ENCODE data around the gene SELENBP1. TPM values are rescaled to one million over a fixed set of nuclear protein-coding genes. Genes with fewer than 3 reads are reported as not detected.
A peak's percentile ranks its signal among the peaks of the same experiment; 100 is the strongest.

SELENBP1 gene
- total RNA-seq, 1 experiment from 2014 or later, result 7.8 TPM

- Mint-ChIP-seq H3K27me3 (ENCODE audit: unreplicated experiment) (peaks cover 17% of the 10 kb centered on the region), H3K9me3 (ENCODE audit: low read depth, unreplicated experiment) (peaks cover 13% of the 10 kb centered on the region), H3K4me1 (ENCODE audit: low read depth, unreplicated experiment) (no peaks in the 10 kb centered on the region), H3K4me3 (ENCODE audit: low read depth, unreplicated experiment) (no peak overlapping the region), H3K36me3 (ENCODE audit: insufficient read depth, unreplicated experiment) (peaks cover 4% of the 10 kb centered on the region), H3K27ac (ENCODE audit: unreplicated experiment) (no peak overlapping the region)
- DNase-seq, result no peak
- peak; percentile 36 for TF ChIP-seq CTCF (IDR thresholded peaks at IDR 0.05; ENCODE audit: unreplicated experiment)
- CTCF ChIA-PET, result no interaction called here
- no TSS peak for BruUV-seq (replicated peaks)
- intact Hi-C loops (cut with micrococcal nuclease; ENCODE audit: unreplicated experiment), result no loop called here
Measured at GRCh38 chr1:151364996-151365395, 7.5 kb downstream of the SELENBP1 start.

- Mint-ChIP-seq H3K27me3 (ENCODE audit: unreplicated experiment) (peaks cover 17% of the 10 kb centered on the region), H3K27ac (ENCODE audit: unreplicated experiment) (no peak overlapping the region), H3K4me3 (ENCODE audit: low read depth, unreplicated experiment) (no peak overlapping the region), H3K4me1 (ENCODE audit: low read depth, unreplicated experiment) (no peaks in the 10 kb centered on the region), H3K9me3 (ENCODE audit: low read depth, unreplicated experiment) (peaks cover 13% of the 10 kb centered on the region), H3K36me3 (ENCODE audit: insufficient read depth, unreplicated experiment) (peaks cover 4% of the 10 kb centered on the region)
- no peak for TF ChIP-seq CTCF (IDR thresholded peaks at IDR 0.05; ENCODE audit: unreplicated experiment)
- CTCF ChIA-PET, result no interaction called here
- no TSS peak for BruUV-seq (replicated peaks)
- DNase-seq, result no peak
- intact Hi-C loops (cut with micrococcal nuclease; ENCODE audit: unreplicated experiment), result no loop called here
Measured at GRCh38 chr1:151362308-151363155, 10.0 kb downstream of the SELENBP1 start.

GRCh38 chr1:151361883-151362282, 10.6 kb downstream of the SELENBP1 start:
- no peaks in the 10 kb centered on the region for H3K4me1 Mint-ChIP-seq (ENCODE audit: low read depth, unreplicated experiment)
- no peak for DNase-seq
- H3K36me3 Mint-ChIP-seq (ENCODE audit: insufficient read depth, unreplicated experiment), result peaks cover 4% of the 10 kb centered on the region
- H3K27ac Mint-ChIP-seq (ENCODE audit: unreplicated experiment), result no peak overlapping the region
- no TSS peak for BruUV-seq (replicated peaks)
- TF ChIP-seq CTCF (IDR thresholded peaks at IDR 0.05; ENCODE audit: unreplicated experiment), result no peak
- intact Hi-C loops (cut with micrococcal nuclease; ENCODE audit: unreplicated experiment), result no loop called here
- H3K27me3 Mint-ChIP-seq (ENCODE audit: unreplicated experiment), result peaks cover 16% of the 10 kb centered on the region
- CTCF ChIA-PET, result no interaction called here
- peaks cover 13% of the 10 kb centered on the region for H3K9me3 Mint-ChIP-seq (ENCODE audit: low read depth, unreplicated experiment)
- no peak overlapping the region for H3K4me3 Mint-ChIP-seq (ENCODE audit: low read depth, unreplicated experiment)

DNA sequence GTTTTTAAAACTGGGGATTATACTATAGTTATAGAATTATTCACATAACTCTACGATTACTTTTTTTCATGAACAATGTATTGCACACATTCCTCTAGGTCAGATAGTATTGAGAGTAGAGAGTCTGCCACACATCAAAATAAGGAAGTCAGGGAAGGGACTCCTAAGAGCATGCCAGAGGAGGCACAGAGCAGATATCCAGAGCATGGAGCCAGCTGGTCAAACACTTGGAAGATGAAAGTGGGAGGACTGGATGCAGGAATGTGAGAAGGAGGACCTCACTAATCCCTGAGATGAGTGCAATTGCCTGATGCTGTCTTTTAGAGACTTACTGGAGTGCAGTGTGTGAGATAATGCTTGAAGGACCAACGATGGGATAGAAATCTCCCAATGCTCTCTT, 15.8 kb downstream of the SELENBP1 start:
- CTCF ChIA-PET, result interaction anchor here (1.1 to 1.5 kb wide), 2 partner anchors 29 to 46 kb away, joined by 3 read pairs; no protein-coding TSS in a partner anchor
- intact Hi-C loops (cut with micrococcal nuclease; ENCODE audit: unreplicated experiment), result no loop called here

More for the DNA sequence above, 15.8 kb downstream of the SELENBP1 start:
- DNase-seq, result no peak
- BruUV-seq (replicated peaks), result no TSS peak
- peaks cover 4% of the 10 kb centered on the region for H3K36me3 Mint-ChIP-seq (ENCODE audit: insufficient read depth, unreplicated experiment)
- no peak for TF ChIP-seq CTCF (IDR thresholded peaks at IDR 0.05; ENCODE audit: unreplicated experiment)
- H3K9me3 Mint-ChIP-seq (ENCODE audit: low read depth, unreplicated experiment), result peaks cover 10% of the 10 kb centered on the region
- no peaks in the 10 kb centered on the region for H3K4me1 Mint-ChIP-seq (ENCODE audit: low read depth, unreplicated experiment)
- no peak overlapping the region for H3K4me3 Mint-ChIP-seq (ENCODE audit: low read depth, unreplicated experiment)
- no peak overlapping the region for H3K27ac Mint-ChIP-seq (ENCODE audit: unreplicated experiment)
- no peaks in the 10 kb centered on the region for H3K27me3 Mint-ChIP-seq (ENCODE audit: unreplicated experiment)
